GM12878 (cell line): ENCODE data around the gene KLF6. TPM values are rescaled to one million over a fixed set of nuclear protein-coding genes. Genes with fewer than 3 reads are reported as not detected.

Experiments used
- ATAC-seq: fragments of 200-7000 bp; cut with Tn5 transposase; 3 replicates; pipeline ENCODE4 v1.9.1; 2020; ENCODE audit warnings: mild to moderate bottlenecking, moderate library complexity
- BruUV-seq: library from RNA; stranded (reverse); fragments of 400-500 nt; replicated peaks from 2 replicates; lab custom pipeline; 2021; lab: Mats Ljungman, UMichigan
- CTCF ChIA-PET: fragments of 300-600 bp; sonication (Branson Sonifier 250); formaldehyde crosslinking; extraction: SDS; loops from one replicate; lab custom pipeline; 2021; ENCODE audit warnings: inconsistent platforms; lab: Yijun Ruan, JAX
- POLR2A ChIA-PET: fragments of 350-600 bp; formaldehyde crosslinking; extraction: SDS; loops from one replicate; lab custom pipeline; 2021; ENCODE audit warnings: inconsistent platforms; lab: Charles Lee
- RAD21 ChIA-PET: fragments of 300-600 bp; sonication (Branson Sonifier 250); formaldehyde crosslinking; loops from one replicate; lab custom pipeline; 2023; ENCODE audit warnings: antibody characterized with exemption; ENCODE audit not compliant: unreplicated experiment; lab: Charles Lee
- SMC1A ChIA-PET: fragments of 300-600 bp; sonication (Branson Sonifier 250); formaldehyde crosslinking; loops from one replicate; lab custom pipeline; 2023; ENCODE audit not compliant: unreplicated experiment, uncharacterized antibody; lab: Charles Lee
- DNase-seq: peaks from one replicate; pipeline ENCODE4 v3.0.0-alpha.2; 2011; ENCODE audit warnings: low read depth, low spot score
- FAIRE-seq: peaks from 3 replicates; lab custom pipeline; 2011; peaks lifted over from hg19 to GRCh38; lab: Jason Lieb, UNC
- H2AFZ ChIP-seq: 2 replicates; pipeline ENCODE4 v1.6.0; 2011; ENCODE audit warnings: low read depth, low read length, control low read depth; ENCODE audit not compliant: control insufficient read depth
- H3K27ac ChIP-seq: 2 replicates; pipeline ENCODE4 v1.5.1; 2011; ENCODE audit warnings: control low read depth; ENCODE audit not compliant: control insufficient read depth, insufficient read depth
- H3K27me3 ChIP-seq, 2 experiments: replicated peaks in 1 of 2; 2 replicates each; pipeline versions ENCODE4 v1.6.0 to v1.6.1; 2011; ENCODE audit warnings: low read length in 1 of 2; ENCODE audit not compliant: control insufficient read depth in 2 of 2, insufficient read depth in 2 of 2
- H3K36me3 ChIP-seq, 2 experiments: 2 replicates each; pipeline ENCODE4 v1.5.1; 2011; ENCODE audit warnings: low read length in 1 of 2; ENCODE audit not compliant: control insufficient read depth in 2 of 2, insufficient read depth in 2 of 2
- H3K4me1 ChIP-seq: 2 replicates; pipeline ENCODE4 v1.6.1; 2011; ENCODE audit warnings: mild to moderate bottlenecking, low read length, moderate library complexity, mixed read lengths; ENCODE audit not compliant: control insufficient read depth, insufficient read depth
- H3K4me2 ChIP-seq: 2 replicates; pipeline ENCODE4 v1.6.0; 2011; ENCODE audit warnings: control low read depth; ENCODE audit not compliant: control insufficient read depth, insufficient read depth
- H3K4me3 ChIP-seq: fragments of 200-600 bp; sonication (generic); 2 replicates; pipeline ENCODE4 v1.5.1; 2016
- H3K79me2 ChIP-seq: 2 replicates; pipeline ENCODE4 v1.6.0; 2011; ENCODE audit warnings: low read length; ENCODE audit not compliant: control insufficient read depth, insufficient read depth
- H3K9ac ChIP-seq: 2 replicates; pipeline ENCODE4 v1.8.0; 2011; ENCODE audit warnings: low read length, control low read depth, mixed read lengths; ENCODE audit not compliant: control insufficient read depth, insufficient read depth
- H3K9me3 ChIP-seq: replicated peaks from 3 replicates; pipeline ENCODE4 v1.5.1; 2011; ENCODE audit warnings: mild to moderate bottlenecking, low read length; ENCODE audit not compliant: control insufficient read depth, insufficient read depth
- H4K20me1 ChIP-seq: 2 replicates; pipeline ENCODE4 v1.6.0; 2011; ENCODE audit not compliant: control insufficient read depth, insufficient read depth
- BCL3 ChIP-seq: IDR thresholded peaks from 2 replicates; pipeline ENCODE4 v1.6.1; 2011; ENCODE audit warnings: borderline replicate concordance, low read depth, mild to moderate bottlenecking, moderate library complexity, low read length; ENCODE audit not compliant: insufficient read depth, poor library complexity, severe bottlenecking
- SIX5 ChIP-seq: IDR thresholded peaks from 2 replicates; pipeline ENCODE4 v1.6.1; 2011; ENCODE audit warnings: mild to moderate bottlenecking, low read depth, low read length, moderate library complexity; ENCODE audit not compliant: severe bottlenecking
- WGBS: methylation state at CpG from one replicate; pipeline ENCODE4 v1.1.6; 2016; ENCODE audit warnings: low lambda C conversion rate; ENCODE audit not compliant: insufficient replicate concordance, insufficient coverage; ENCODE audit errors: missing lambda C conversion rate; 5-methylcytosine and 5-hydroxymethylcytosine counted together
- in situ Hi-C: fragments of 300-500 bp; cut with MboI; formaldehyde crosslinking; loops from 9 replicates; pipeline ENCODE4 v1.14.3; 2018; ENCODE audit warnings: mixed read lengths
- intact Hi-C: fragments of 100-400 bp; cut with micrococcal nuclease; formaldehyde crosslinking; loops from one replicate; pipeline ENCODE4 v1.14.2; 2022; ENCODE audit not compliant: unreplicated experiment
- polyA plus RNA-seq, 11 experiments: library from polyadenylated mRNA; depleted of rRNA in 4 of 11; unstranded in 6 of 11; stranded (reverse) in 5 of 11; fragments of >200 nt; fragmentation: Nextera tagmentation in 4 of 11; fragmentation: Illumina TruSeq in 1 of 11; extraction: Ambion mirVana in 4 of 11; extraction: Trizol in 1 of 11; gene quantifications; 1 replicate in 1 of 11; 2 replicates in 10 of 11; pipeline versions ENCODE4 v1.2.1 to v1.2.3, GENCODE V29; 2011 to 2016; ENCODE audit warnings: inconsistent platforms in 2 of 11, missing spikeins in 2 of 11, low read depth in 1 of 11
- total RNA-seq, 4 experiments: library from RNA; depleted of rRNA in 3 of 4; stranded (reverse); fragments of >200 nt in 3 of 4; fragmentation: Illumina TruSeq in 1 of 4; extraction: Trizol in 1 of 4; gene quantifications; 2 replicates each; pipeline versions ENCODE4 v1.2.1 to v1.2.3, GENCODE V29; 2013 to 2021

KLF6 gene
- total and polyA plus RNA-seq, 10 of the 15 experiments (the other 5 are each of a cell fraction or from before 2014, with no cell fraction given), result 7.4 to 54.1 (median 23.5) TPM

DNA sequence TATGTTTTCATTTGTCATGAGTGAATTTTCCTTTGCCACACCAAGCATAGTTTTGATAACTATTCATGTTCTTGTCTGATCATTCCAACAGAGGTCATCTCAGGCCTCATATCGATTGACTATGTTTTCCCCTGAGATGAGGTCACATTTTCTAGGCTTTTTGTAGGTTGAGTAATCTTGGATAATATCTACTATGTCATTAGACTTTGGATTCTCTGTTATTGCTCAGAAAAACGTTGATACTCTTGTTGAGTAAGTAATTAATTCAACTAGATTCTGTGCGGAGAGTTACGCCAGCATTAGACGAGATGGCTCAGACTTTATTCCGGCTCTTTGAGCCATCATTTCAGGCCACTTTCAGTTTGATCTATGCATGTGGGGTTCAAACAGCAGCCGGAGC is 57.7 kb downstream of the KLF6 start:
- H3K4me1 ChIP-seq, result no peaks in the 10 kb centered on the region
- no peak overlapping the region for H3K4me3 ChIP-seq
- no peak overlapping the region for H2AFZ ChIP-seq
- WGBS, result 78% methylated on average over 7 of the region's 7 CpGs
- no peak overlapping the region for H3K4me2 ChIP-seq
- RAD21 ChIA-PET, result no interaction called here
- CTCF ChIA-PET, result no interaction called here
- no peak for FAIRE-seq
- H4K20me1 ChIP-seq, result no peaks in the 10 kb centered on the region
- H3K79me2 ChIP-seq, result no peaks in the 10 kb centered on the region
- H3K9ac ChIP-seq, result no peak overlapping the region
- intact Hi-C loops (no loop called here), in situ Hi-C loops (no loop called here)
- peak; percentile 60 for TF ChIP-seq BCL3
- no peak for TF ChIP-seq SIX5
- H3K36me3 ChIP-seq, result no peaks in the 10 kb centered on the region
- SMC1A ChIA-PET, result no interaction called here
- H3K27me3 ChIP-seq, result no peaks in the 10 kb centered on the region; a peak in 2 of 4 replicates
- no TSS peak for BruUV-seq
- no peaks in the 10 kb centered on the region for H3K9me3 ChIP-seq
- H3K27ac ChIP-seq, result no peak overlapping the region
- POLR2A ChIA-PET, result no interaction called here
- ATAC-seq, result no peak
- no peak for DNase-seq
